ENCODE data around the gene FAM240B.

The FAM240B gene

DNA sequence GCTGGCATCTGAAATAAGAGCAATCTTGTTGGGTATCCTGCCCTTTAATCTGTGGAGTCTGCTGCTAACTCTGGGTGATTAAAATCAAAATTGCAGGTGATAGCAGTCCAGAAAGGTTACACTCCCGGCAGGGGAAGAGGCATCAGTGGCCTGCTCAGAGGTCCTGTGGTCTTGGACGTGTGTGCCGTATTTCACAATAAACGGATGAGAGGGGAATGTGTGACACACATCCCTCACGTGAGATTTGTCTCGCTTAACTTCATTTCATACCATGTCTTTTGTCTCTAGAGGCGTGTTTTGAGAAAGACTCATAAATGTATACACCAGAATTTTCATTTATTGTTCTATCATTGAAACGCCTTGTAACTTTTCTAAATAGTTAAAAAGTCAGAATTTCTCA is 36.6 kb downstream of the FAM240B start:
- no peaks in the 10 kb centered on the region for H3K27me3 ChIP-seq (ENCODE audit: low read length)
- H3K4me2 ChIP-seq (ENCODE audit: low read depth, low read length, poor library complexity, severe bottlenecking): no peak overlapping the region

DNA sequence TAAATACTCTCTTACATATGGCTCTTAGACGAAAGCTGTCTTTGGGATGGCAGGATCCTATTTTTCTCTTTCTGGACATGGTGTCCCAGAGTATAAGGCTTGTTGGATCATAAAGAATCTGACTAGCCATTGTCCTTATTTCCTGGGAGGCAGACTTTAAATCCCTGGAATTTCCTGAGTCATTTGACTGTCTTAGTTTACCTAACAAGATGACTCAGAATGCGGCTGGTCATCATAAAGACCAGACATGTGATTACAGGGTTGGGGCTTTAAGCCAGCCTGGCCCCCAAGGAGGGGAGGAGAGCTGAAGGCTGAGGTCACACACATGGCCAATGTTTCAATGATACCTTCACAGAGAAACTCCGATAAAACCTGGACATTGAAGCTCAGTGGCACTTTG is 37.2 kb downstream of the FAM240B start:
- Histone ChIP-seq H3K9me2 (replicated peaks; ENCODE audit: insufficient read depth, low read length) (no peaks in the 10 kb centered on the region), H3K9ac (ENCODE audit: low read length) (no peak overlapping the region), H3K4me3 (ENCODE audit: insufficient read depth, low read length, poor library complexity, severe bottlenecking) (no peak overlapping the region), H3F3A (ENCODE audit: insufficient read depth) (no peaks in the 10 kb centered on the region), H3K27ac (ENCODE audit: low read depth, low read length) (no peak overlapping the region), H3K36me3 (ENCODE audit: low read length) (no peaks in the 10 kb centered on the region), H3K79me2 (ENCODE audit: insufficient read depth, low read length) (no peaks in the 10 kb centered on the region), H3K27me3 (ENCODE audit: low read length) (no peaks in the 10 kb centered on the region), H2AFZ (ENCODE audit: low read depth, low read length, severe bottlenecking) (no peak overlapping the region), H4K20me1 (ENCODE audit: low read depth, low read length) (no peaks in the 10 kb centered on the region), H3K9me3 (ENCODE audit: insufficient read depth, low read length) (no peaks in the 10 kb centered on the region), H3K4me2 (ENCODE audit: low read depth, low read length, poor library complexity, severe bottlenecking) (no peak overlapping the region)
- TF ChIP-seq CTCF (IDR thresholded peaks at IDR 0.05; ENCODE audit: insufficient read depth, low read length, poor library complexity, severe bottlenecking): no peak
- no peak for TF ChIP-seq EZH2phosphoT487 (conservative IDR thresholded peaks at IDR 0.05; ENCODE audit: low read length)

More for the DNA sequence above, 36.6 kb downstream of the FAM240B start:
- Histone ChIP-seq H3F3A (ENCODE audit: insufficient read depth) (no peaks in the 10 kb centered on the region), H3K9ac (ENCODE audit: low read length) (no peak overlapping the region), H3K27ac (ENCODE audit: low read depth, low read length) (no peak overlapping the region), H3K4me3 (ENCODE audit: insufficient read depth, low read length, poor library complexity, severe bottlenecking) (no peak overlapping the region), H3K36me3 (ENCODE audit: low read length) (no peaks in the 10 kb centered on the region), H3K9me2 (replicated peaks; ENCODE audit: insufficient read depth, low read length) (no peaks in the 10 kb centered on the region), H2AFZ (ENCODE audit: low read depth, low read length, severe bottlenecking) (no peak overlapping the region), H3K9me3 (ENCODE audit: insufficient read depth, low read length) (no peaks in the 10 kb centered on the region), H4K20me1 (ENCODE audit: low read depth, low read length) (no peaks in the 10 kb centered on the region), H3K79me2 (ENCODE audit: insufficient read depth, low read length) (no peaks in the 10 kb centered on the region)
- TF ChIP-seq EZH2phosphoT487 (conservative IDR thresholded peaks at IDR 0.05; ENCODE audit: low read length) (no peak), CTCF (IDR thresholded peaks at IDR 0.05; ENCODE audit: insufficient read depth, low read length, poor library complexity, severe bottlenecking) (no peak)

DNA sequence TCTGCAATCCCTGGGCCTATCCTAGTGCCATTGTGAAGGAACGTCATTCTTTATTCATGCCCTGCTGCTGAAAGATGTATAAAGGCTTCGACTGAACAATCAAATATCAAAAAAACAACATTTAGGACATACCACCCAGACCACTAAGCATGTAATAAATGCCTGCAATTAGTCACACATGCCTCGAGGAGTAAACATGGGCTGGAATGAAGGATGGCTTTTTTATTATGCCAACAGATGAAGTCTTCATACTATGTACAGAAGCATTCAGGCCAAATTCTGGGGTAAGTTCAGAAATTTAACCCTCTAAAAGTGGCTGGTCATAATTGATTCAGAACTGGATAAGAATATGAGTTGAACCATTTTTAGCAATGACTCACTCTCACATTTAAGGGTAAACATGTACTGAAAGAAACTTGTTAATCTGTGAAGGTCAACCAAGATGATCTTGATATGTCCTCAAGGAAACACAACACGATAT is 38.1 kb downstream of the FAM240B start:
- Histone ChIP-seq H3K79me2 (ENCODE audit: insufficient read depth, low read length) (no peaks in the 10 kb centered on the region), H2AFZ (ENCODE audit: low read depth, low read length, severe bottlenecking) (no peak overlapping the region), H4K20me1 (ENCODE audit: low read depth, low read length) (no peaks in the 10 kb centered on the region), H3K9me2 (replicated peaks; ENCODE audit: insufficient read depth, low read length) (no peaks in the 10 kb centered on the region), H3K4me3 (ENCODE audit: insufficient read depth, low read length, poor library complexity, severe bottlenecking) (no peak overlapping the region), H3K27ac (ENCODE audit: low read depth, low read length) (no peak overlapping the region), H3K9me3 (ENCODE audit: insufficient read depth, low read length) (no peaks in the 10 kb centered on the region), H3K9ac (ENCODE audit: low read length) (no peak overlapping the region), H3F3A (ENCODE audit: insufficient read depth) (no peaks in the 10 kb centered on the region), H3K4me2 (ENCODE audit: low read depth, low read length, poor library complexity, severe bottlenecking) (no peak overlapping the region), H3K27me3 (ENCODE audit: low read length) (no peaks in the 10 kb centered on the region), H3K36me3 (ENCODE audit: low read length) (no peaks in the 10 kb centered on the region)
- TF ChIP-seq CTCF (IDR thresholded peaks at IDR 0.05; ENCODE audit: insufficient read depth, low read length, poor library complexity, severe bottlenecking): no peak
- TF ChIP-seq EZH2phosphoT487 (conservative IDR thresholded peaks at IDR 0.05; ENCODE audit: low read length): no peak
